ENCODE measurements around the gene PIP5K1C.

PIP5K1C gene

DNA sequence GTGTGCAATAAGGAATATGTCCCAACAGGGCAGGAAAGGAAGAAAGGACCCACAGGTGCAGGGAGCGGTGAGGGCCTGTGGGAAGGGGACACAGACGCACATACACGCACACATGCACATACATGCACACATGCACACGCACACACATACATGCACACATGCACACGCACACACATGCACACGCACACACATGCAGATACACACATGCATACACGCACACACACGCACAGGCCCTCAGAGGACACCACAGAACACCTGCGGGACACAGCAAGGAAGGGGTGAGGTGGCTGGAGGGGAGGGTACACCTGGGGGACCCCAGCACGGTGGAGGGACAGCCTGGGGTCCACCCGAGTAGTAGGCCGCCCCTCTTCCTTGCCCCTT lies 12.9 kb downstream of the PIP5K1C start:
- no peak overlapping the region for H3K4me3 ChIP-seq (ENCODE audit: low read length)
- TF ChIP-seq, protein P1, sequence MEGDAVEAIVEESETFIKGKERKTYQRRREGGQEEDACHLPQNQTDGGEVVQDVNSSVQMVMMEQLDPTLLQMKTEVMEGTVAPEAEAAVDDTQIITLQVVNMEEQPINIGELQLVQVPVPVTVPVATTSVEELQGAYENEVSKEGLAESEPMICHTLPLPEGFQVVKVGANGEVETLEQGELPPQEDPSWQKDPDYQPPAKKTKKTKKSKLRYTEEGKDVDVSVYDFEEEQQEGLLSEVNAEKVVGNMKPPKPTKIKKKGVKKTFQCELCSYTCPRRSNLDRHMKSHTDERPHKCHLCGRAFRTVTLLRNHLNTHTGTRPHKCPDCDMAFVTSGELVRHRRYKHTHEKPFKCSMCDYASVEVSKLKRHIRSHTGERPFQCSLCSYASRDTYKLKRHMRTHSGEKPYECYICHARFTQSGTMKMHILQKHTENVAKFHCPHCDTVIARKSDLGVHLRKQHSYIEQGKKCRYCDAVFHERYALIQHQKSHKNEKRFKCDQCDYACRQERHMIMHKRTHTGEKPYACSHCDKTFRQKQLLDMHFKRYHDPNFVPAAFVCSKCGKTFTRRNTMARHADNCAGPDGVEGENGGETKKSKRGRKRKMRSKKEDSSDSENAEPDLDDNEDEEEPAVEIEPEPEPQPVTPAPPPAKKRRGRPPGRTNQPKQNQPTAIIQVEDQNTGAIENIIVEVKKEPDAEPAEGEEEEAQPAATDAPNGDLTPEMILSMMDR (conservative IDR thresholded peaks at IDR 0.05; ENCODE audit: low read length) = no peak
- no peak for DNase-seq (ENCODE audit: low read depth)

DNA sequence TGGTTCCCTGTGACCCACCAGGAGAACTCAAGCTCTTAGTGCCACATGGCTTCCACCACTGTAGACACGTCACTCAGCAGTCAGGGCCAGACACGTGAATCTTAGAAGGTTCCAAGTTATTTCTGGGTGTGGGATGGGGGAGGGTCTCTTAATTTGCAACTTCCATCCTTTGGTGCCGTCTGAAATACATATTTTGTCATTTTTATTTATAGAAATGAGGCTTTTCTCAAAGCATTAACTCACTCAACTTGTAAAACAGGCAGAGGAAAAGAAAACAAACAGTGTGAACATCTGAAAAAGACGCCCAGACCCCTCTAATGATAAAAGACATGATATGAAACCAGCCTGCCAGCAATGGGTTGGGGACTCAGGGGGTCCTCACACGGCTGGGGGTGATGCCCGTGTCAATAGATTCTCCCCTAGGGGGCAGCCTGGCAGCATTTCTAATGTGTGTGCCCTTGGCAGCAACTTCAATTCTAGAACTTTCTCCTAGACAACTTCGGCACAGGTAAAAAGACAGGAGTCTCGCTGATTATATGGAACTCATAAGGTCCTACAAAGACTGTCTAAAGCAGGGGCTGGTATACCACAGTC lies 15.4 kb downstream of the PIP5K1C start:
- H3K4me3 ChIP-seq (ENCODE audit: low read length) = no peak overlapping the region
- DNase-seq (ENCODE audit: low read depth) = no peak
- TF ChIP-seq, protein P1 (conservative IDR thresholded peaks at IDR 0.05; ENCODE audit: low read length) = no peak

DNA sequence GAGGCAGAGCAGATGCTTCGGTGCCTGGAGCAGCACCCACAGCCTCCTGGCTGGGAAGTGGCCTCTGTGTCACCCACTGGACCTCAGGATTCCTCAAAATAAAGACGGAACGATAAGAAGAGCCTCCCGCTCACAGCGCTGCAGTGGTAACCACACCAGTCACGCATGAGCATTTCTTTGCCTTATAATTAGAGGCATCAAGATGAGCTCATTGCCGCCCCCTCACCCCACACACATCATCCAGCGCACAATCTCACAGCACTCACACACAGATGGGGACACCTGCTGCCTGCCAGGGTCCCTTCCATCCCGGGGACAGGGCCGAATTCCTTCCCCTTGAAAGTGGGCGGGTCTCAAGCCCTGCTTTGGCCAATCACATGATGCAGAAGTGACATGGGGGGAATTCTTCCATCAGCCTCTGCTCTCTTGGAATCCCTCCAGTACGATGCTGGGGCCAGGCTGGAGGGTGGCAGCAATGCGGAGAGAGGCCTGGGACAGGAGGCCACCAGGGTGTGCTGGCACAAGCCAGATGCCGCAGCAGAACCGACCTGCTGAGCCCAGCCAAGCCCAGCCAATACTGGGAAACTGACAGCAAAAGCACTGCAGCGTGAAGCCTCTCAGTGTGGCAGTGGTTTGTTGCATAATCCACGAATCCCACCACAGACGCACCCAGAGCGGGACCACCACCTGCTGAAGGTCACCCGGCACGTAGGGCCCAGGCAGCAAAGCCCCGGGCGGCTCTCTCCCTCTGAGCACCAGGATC lies 16.0 kb downstream of the PIP5K1C start:
- H3K4me3 ChIP-seq (ENCODE audit: low read length) = no peak overlapping the region
- TF ChIP-seq, protein P1 (conservative IDR thresholded peaks at IDR 0.05; ENCODE audit: low read length) = no peak
- DNase-seq (ENCODE audit: low read depth) = no peak

DNA sequence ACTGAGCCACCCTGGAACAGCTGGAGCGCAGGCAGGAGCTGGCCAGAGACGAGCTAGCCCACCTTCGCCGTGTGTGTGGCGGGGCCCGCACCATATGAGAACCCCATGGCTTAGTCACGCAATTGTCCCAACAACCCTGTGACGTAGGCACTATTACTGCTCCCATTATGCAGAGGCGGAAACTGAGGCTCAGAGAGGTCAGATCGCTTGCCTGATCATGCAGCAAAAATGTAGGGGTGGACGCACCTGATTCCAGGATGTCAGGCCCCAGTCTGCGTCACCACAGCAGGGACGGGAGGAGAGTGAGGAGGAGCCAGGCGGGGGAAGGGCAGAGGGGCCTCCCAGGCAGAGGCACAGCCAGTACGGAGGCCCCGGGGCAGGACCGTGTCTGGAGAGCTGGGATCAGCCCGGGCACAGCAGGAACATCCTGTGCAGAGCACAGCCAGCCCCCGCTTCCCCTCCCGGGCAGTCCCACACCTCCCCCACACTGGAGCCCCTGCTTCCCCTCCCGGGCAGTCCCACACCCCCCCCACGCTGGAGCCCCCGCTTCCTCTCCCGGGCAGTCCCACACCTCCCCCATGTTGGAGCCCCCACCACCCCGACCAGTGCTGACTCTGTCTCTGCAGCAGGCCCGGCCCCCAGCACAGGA lies 16.7 kb downstream of the PIP5K1C start:
- TF ChIP-seq, protein P1 (conservative IDR thresholded peaks at IDR 0.05; ENCODE audit: low read length) = no peak
- no peak for DNase-seq (ENCODE audit: low read depth)
- no peak overlapping the region for H3K4me3 ChIP-seq (ENCODE audit: low read length)

DNA sequence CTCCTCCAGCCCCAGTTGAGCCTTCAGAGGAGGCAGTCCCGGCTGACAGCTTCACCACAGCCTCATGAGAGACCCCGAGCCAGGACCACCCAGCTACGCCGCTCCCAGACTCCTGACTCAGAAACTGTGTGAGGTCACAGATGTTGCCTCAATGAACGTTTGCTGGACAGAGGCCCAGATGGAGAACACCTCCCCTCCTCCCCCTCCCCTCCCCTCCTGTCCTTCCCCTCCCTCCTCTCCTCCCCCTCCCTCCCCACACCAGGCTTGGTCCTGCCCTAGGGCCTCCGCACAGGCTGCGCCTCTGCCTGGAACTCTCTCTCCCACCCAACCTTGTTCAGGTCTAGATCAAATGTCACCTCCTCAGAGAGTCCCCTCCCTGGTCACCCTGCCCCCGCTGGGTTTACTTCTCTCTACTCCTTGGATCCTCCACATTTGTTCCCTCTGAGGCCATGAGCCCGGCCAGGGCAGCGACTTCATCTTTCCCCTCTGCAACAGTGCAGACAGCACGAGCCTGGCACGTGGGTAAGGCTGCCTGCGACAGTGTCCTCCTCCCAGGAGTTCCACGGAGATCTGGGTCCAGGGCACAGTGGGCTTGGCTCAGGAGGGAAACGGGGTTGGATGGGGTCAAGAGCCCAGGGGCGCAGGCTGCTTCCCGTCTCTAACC lies 17.4 kb downstream of the PIP5K1C start:
- TF ChIP-seq, protein P1 (conservative IDR thresholded peaks at IDR 0.05; ENCODE audit: low read length) = no peak
- DNase-seq (ENCODE audit: low read depth) = no peak
- H3K4me3 ChIP-seq (ENCODE audit: low read length) = no peak overlapping the region

DNA sequence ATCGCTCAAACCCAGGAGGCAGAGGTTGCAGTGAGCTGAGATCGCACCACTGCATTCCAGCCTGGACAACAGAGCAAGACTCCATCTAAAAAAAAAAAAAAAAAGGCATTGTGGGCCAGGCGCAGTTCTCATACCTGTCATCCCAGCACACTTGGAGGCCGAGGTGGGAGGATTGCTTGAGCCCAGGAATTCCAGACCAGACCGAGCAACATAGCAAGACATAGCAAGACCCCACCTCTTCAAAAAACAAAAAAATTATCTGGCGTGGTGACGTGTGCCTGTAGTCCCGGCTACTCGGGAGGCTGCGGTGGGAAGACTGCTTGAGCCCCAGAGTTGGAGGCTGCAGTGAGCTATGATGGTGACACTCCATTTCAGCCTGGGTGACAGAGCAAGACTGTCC lies 18.0 kb downstream of the PIP5K1C start:
- TF ChIP-seq, protein P1 (conservative IDR thresholded peaks at IDR 0.05; ENCODE audit: low read length) = no peak
- no peak overlapping the region for H3K4me3 ChIP-seq (ENCODE audit: low read length)
- DNase-seq (ENCODE audit: low read depth) = no peak
